GM21528 (cell line): Measurements from ENCODE around the gene TMEM214.

ENCODE experiments used
- ATAC-seq: cut with Tn5 transposase; IDR thresholded peaks from one replicate; pipeline ENCODE4 v1.9.1; 2021; ENCODE audit warnings: mild to moderate bottlenecking, moderate library complexity; ENCODE audit not compliant: unreplicated experiment, low FRiP score

The TMEM214 gene

DNA sequence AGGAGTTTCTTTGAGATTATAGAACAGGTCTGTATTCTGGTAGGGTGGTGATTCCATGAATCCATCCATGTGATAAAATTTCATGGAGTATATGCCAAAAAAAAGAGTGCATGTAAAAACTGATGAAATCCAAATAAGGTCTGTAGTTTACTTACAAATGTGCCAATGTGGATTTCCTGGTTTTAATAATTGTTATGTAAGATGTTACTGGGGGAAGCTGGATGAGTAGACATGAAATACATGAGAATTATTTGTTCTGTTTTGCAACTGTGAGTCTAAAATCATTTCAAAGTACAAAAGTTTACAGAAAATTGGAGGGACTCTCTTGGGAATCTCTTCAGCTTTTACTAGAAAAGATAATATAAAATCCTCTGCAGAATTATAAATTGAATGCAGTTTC lies 23.7 kb upstream of the TMEM214 start:
- no peak for ATAC-seq

DNA sequence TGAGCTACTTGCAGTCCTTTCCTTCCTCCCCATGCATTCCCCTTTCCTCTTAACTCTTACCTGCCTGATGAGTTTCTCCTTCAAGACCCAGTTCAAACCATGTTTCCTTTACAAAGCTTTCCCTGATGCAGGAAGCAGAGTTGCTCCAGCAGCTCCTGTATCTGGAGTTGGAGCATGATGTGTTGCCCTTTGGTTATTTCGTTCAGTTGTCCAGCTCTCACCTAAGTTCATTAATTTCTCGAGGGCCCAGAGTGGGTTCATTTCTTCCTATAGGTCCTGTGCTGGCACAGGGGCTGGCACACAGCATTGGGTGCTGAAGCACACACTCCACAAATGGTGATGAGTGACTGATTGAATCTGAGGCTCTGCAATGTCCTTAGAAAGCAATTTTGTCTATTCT lies 23.0 kb upstream of the TMEM214 start:
- no peak for ATAC-seq

DNA sequence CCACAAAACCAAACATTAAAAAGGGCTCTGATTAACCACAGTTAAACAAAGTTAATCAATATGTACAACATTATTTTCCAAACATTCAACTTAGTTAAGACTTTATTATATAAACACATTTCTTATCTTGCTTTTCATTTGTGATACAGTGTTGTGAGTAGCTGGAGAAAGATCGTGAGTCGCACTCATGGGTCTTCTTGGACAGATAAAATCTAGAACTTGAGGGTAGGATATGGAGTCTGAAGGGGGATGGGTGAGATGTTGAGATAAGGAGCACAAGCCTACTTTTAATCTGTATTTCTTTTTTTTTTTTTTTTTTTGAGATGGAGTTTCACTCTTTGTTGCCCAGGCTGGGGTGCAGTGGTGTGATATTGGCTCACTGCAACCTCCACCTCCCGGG lies 22.6 kb upstream of the TMEM214 start:
- ATAC-seq = no peak

DNA sequence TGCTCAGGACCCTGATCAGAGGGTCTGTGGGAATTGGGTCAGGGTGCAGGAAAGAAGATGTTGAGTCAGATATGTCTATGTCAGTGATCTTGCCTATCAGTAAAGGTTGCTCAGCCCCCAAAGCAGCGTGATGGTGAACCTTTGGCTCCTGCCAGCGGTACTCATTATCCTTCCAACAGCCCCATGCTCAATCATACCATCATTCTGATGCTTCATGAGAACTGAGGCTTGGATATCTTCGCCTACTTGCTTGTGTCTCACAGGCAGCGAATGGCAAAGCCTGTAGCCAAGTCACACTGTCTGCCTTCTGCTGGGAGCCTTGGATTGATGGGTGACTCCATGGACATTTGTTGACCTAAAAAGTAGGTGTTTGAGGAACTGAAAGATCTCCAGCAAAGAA lies 19.0 kb upstream of the TMEM214 start:
- ATAC-seq = no peak

DNA sequence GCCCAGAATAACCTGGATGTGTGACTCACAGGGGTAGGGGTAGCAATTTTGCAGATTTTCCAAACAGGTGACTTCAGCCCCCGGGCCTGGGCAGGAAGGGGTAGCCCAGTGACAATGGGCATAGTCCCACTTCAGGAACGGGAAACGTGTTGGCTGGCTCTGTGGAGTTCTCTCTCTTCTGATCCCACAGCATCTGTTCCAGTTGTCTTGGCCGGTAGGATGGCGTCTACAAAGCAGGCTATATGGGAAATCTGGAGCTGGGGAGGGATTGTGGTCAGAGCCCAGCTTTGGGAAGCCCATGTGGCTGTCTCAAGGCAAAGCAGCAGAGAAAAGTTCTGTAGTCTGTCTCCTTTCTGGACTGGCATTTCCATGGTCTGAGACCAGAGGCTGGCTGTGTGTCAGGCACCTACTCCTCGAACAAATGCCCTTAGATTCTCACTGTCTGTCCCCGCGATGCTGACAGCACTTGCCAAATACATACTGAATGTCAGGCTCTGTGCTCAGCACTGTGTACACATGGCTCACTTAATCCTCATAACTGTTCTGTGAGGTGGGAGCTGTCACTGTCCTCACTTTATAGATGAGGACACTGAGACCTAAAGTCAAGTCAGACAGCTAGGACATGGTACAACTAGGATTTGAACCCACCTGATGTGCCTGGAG lies 17.9 kb upstream of the TMEM214 start:
- ATAC-seq = no peak

DNA sequence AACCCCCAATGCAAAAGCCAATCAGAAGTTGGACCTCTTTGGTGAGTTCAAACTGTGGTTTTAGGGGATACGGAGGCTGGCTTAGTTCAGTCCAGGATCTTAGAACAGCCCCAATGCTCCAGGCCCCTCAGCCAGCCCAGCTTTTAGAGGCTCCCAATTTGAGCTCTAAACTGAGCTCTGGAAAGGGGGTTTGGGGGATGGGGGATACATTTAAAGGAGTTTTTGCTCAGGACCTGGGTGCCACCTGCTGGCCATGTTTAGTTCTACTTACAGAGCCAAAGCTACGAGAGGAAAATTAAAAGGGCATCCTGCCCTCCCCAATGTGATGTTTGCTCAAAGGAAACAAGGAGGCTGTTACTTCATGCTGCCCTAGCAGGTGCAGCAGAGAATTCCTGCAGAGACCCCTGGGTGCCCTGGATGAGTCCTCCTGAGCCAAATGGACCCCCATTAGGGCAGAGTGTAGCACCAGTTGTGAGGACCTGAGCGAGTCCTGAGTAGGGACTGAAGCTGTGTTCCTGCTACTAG lies 15.9 kb upstream of the TMEM214 start:
- no peak for ATAC-seq

DNA sequence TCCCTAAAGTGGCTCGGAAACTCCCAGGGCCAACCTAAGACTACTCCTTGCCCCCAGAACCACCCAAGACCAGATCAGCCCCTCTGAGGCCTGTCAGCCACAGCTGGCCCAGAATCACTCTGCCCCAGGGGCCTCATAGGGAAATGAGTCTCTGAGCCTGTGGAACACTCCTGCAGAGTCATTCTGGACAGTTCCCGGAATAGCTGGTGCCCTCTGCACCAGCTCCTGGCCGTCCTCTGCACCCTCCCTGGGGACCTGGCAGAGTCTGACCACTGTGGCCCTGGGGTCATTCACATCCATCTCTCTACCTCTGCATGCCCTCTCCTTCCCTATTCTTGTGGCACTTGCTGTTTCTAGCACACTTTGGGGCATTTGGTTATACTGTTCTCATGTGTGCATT lies 14.6 kb upstream of the TMEM214 start:
- no peak for ATAC-seq

DNA sequence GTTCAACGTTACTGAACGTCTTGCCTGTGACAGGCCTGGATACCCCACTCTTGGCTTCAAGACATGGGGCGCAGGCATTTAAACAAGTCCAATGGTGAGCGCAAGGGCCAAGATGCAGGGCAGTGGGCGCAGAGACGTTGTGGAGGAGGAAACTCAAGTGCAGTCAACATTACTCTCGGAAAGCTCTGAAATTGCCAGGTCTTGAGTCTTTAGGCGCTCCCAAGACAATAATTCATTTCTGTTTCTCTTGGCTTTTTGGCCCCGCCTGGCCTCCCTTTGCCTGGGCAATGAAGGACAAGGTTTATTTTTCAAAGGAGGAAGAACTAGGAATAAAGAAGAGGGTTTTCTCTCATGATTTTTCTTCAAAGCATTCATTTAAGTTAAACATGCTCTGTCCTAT lies 13.3 kb upstream of the TMEM214 start:
- no peak for ATAC-seq

DNA sequence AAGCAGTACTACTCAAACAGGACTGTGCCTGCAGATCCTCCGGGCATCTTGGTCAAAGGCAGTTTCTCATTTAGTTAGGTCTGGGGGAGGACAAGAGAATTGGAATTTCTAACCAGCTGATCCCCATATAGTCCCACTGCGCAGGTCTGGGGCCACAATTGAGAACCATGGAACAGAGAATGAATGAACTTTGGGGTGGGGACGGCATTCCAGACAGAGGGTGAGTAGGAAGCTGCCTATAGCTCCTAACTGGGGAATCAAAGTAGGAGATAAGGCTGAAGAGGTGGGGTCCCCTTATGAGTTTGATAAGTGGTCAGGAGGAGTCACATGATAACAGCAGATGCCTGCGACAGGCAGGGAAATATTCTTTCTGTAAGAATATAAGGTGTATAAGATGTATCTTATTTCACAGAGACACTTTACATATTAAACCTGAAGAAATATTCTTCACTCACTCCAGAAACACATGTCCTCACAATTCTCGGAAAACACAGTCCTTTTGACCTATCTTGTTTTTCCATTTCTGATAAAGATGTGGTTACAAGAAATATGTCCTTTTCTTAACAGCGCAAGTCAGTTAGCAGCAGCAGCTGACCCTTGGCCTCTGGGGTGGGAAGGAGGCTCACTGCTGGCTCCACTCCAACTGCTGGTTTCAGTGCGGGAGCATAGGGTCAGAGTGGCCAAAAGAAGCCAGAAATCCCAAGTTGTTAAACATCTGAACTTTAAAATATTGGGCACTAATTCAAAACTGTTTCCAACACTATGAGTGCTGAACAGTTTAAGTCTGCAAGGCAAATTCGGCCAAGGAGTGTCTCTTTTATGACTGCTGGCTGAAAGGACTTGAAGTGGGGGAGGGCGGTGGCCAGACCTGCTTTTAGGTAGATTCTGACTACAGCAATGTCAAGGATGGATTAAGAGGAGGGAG lies 12.6 kb upstream of the TMEM214 start:
- ATAC-seq = no peak

DNA sequence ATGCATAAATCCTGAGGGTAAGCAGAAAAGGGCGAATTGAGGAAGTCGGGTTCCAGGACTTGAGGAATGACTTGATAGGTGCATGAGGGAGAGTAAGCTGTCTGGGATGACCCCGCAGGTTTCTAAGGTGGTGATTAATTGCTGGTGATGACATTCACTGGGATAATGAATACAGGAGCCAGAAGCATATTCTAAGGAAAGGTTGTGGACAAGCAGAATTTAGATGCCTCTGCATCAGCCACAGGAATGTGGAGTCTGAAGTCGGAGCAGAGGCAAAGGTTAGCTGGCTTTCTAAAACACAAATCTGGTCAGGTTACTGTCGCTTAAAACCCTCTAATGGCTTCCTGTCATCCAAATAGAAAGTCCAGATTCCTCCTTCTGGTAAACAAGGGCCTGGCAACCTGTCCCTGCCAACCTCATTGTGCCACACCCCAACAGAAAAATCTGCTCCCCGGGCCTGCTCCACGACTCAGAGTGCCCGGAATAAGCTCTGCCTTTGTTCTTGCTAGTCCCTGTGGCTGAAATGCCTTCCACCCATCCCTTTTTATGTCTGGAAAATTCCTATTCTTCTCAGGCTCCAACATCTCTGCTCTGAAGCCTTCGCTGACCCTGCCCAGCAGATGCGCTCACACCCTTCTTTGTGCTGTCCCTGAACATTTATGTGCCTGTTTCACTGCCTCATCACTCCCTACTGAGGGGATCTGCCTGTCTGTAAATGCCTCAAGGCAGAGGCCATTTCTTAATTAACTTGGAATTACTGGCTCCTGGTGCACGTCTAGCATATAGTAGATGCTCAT lies 11.3 kb upstream of the TMEM214 start:
- no peak for ATAC-seq

DNA sequence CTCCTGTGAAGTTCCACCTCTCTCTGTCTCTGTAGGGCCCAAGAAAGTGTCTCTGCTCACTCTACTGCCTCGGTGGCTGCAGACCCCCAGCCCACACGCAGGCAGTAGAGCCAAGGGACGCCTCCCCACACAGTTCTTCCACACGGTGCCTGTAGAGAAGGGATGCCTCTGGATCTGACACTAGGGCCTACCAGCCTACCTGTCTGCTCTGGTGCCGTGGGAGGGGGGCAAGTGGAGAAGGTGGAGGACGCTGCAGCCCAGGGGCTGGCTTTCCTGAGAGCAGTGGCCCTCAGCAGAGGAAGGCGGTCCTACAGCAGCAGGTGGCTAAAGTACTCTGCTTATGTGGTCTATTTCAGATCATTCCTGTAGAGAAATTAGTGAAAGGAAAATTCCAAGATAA lies 9.0 kb upstream of the TMEM214 start:
- ATAC-seq = no peak

DNA sequence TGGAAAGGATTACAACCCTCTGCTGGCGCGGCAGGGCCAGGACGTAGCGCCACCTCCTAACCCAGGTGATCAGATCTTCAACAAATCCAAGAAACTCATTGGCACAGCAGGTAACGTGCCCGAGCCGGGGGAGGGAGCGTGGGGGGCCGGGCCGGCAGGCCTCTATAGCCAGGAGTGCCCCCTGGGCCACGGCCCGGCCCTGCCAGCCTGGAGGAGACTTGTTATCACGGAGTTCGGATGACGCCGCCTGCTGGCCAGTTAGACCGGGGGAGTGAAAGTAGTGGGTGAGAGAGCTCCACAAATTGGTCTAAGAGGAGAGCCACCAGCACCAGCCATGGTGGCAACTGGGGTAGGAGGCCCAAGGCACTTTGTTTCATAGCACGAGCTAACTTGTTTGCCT lies 8.6 kb upstream of the TMEM214 start:
- no peak for ATAC-seq

DNA sequence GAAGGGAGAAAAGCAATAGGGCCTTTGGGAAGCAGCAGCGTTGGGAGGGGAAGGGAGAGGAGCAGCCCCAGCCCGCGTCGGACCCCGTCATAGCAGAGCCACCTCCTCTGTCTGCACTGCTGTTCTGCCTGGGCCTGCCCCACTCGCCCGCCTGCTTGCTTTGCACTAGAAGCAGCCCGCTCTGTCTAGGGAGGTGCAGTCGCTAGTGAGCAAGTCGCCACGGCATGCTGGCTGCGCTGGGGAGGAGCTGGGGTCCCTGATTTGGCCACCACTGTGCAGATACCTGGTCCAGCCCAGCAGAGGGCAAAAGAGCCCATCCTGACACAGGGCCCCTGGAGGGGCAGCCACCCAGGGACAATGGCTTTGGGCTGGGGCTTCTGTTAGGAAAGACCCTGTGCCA lies 8.0 kb upstream of the TMEM214 start:
- no peak for ATAC-seq

DNA sequence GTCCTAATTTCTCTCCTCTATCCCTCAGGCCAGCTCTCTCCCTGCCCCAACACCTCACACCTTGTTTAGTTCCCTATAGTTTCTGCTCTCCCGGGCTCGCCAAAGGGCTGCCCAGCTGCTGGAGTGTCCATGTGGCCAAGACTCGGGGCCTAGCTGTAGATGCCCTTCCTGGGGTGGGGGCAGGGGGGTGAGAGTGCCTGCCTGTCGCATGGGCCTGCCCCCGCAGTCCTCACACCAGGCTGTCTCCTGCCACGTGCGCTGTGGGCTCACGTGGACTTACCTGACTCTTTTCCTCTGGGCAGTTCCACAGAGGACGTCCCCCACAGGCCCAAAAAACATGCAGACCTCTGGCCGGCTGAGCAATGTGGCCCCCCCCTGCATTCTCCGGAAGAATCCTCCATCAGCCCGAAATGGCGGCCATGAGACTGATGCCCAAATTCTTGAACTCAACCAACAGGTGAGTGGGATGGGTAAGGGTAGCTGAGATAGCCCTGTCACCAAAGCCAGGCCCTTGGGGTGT lies 7.4 kb upstream of the TMEM214 start:
- no peak for ATAC-seq

DNA sequence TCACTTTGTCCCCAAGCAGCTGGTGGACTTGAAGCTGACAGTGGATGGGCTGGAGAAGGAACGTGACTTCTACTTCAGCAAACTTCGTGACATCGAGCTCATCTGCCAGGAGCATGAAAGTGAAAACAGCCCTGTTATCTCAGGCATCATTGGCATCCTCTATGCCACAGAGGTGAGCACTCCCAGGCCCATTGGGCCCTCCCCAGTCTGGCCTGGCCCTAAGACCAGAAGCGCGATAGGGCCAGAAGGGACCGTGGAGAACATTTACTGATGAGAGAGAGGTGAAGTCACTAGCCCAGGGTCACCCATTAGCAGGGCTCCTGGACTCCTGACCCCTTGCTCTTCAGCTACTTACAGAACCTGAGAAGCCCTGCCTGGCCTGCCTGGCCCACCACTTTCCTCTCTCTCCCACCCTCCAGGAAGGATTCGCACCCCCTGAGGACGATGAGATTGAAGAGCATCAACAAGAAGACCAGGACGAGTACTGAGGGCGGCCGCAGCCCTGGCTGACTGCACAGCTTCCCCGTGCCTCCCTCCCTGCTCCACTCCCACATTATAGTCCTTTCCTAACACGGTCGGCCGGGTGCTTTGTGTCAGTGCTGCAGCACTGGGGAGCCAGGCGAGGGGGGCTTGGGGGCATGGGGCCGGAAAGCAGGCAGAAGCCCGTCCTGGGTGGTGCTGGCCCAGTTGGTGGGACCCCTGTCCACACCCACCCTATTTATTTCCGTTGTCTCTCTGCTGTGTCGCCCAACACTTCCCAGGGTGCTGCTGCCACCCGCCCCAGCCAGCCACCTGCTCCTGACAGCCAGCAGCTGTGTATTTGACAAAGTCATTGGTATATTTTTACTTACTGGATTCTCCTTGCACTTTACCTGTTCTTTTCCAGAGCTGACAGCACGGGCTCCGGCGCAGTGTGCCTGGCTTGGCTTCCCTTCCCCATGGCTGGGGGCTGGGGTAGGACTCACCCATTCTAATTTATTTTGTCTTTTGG lies 6.6 kb upstream of the TMEM214 start:
- no peak for ATAC-seq

DNA sequence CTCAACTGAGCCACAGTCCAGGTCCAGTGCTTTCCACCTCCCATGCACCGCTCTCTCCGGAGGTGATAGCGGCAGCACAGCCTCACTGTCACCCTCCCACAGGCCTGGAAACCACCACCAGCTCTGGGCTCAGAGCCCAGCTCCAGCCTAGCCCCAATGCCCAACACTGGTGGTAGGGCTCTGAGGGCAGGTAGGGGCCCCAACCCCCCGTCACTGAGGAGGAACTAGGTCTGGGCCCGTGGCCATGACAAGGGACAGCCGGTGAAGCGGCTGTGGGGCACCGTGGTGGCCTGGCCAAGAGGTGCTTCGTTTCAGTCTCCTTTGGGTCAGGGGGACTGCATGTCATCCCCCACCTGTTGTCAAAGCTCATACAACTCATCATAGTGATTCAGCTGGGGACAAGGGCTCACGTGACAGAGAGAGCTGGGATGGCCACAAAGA lies 5.5 kb upstream of the TMEM214 start:
- ATAC-seq = no peak

DNA sequence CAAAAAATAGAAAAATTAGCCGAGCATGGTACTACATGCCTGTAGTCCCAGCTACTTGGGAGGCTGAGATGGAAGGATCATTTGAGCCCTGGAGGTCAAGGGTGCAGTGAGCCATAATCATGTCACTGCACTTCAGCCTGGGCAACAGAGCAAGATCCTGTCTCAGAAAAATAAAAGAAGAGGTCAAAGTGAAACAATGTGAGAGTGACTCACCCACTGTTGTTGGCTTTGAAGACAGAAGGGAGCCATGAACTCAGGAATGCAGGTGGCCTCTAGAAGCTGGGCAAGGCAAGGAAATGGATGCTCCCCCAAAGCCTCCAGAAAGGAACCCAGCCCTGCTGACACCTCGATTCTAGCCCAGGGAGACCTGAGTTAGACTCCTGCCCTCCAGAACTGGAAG lies 3.7 kb upstream of the TMEM214 start:
- ATAC-seq = no peak

DNA sequence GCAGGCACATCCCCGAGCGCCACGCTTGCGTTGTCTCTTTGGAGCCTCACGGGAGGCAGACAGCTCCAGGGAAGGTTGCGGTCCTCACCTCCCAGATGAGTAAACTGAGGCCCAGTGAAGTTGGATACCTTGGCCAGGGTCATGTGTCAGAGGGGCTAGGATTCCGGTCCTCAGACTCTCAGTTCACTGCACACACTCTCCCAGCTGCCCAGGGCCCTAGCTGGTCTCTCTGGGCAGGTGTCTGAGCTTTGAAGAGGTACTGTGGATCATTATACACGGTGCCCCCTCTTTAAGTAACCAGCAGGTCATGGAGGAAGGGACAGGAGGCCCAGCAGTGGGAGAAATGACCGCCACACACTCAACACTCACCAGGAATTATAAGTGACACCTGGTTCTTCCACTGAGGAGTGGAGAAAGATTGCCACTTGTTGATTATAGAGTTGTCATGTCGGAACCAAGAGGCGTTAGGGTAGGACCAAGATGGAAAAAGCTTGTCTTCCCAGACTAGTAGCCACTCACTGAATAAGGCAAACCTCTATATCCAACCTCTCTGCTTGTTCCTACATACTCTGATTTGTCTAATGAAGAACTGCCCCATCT lies 588 bp downstream of the TMEM214 start:
- peak; percentile 9 for ATAC-seq

DNA sequence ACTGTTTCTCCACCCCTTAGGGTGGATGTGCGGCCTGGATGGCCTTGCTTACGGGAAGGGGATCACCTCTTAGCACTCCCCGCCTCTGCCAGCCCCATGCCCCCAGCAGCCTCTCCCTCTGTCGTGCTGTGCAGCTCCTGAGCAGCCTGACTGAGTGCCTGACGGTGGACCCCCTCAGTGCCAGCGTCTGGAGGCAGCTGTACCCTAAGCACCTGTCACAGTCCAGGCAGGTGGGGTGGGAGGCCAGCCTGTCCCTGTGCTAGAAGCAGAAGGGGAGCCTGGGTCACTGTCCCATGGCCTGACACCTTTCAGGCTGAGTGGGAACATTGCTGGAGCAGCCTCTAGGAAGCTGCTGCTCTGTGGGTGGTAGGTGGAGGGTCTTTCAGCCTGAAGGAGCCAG lies 5.2 kb downstream of the TMEM214 start:
- ATAC-seq = no peak
